OCI-LY1 (cell line): ENCODE measurements around the gene POLH.
"Not testable (repeated sequence)": the region's sequence is repeated elsewhere in the genome, so short reads cannot be mapped to it uniquely, and the experiment has no call there.

Source experiments
- H2AFZ ChIP-seq: fragments of 200-600 bp; sonication (generic), shearing (Covaris generic); 2 replicates; pipeline ENCODE4 v1.6.0; 2014; ENCODE audit warnings: antibody characterized with exemption, mild to moderate bottlenecking, low read length
- H3F3A ChIP-seq: fragments of 200-600 bp; sonication (generic), shearing (Covaris generic); 2 replicates; pipeline ENCODE4 v1.6.0; 2014; ENCODE audit warnings: mild to moderate bottlenecking, antibody characterized with exemption, low read length, moderate library complexity; ENCODE audit not compliant: insufficient read depth
- H3K27ac ChIP-seq: fragments of 200-600 bp; sonication (generic); 2 replicates; pipeline ENCODE4 v1.5.1; 2014; ENCODE audit warnings: low read length, mixed run types, mild to moderate bottlenecking, low read depth; ENCODE audit not compliant: poor library complexity, severe bottlenecking
- H3K27me3 ChIP-seq: fragments of 200-600 bp; sonication (generic); 2 replicates; pipeline ENCODE4 v1.6.0; 2014; ENCODE audit warnings: antibody characterized with exemption, mild to moderate bottlenecking, low read length, moderate library complexity; ENCODE audit not compliant: insufficient read depth
- H3K36me3 ChIP-seq: fragments of 200-600 bp; sonication (generic); 2 replicates; pipeline ENCODE4 v1.6.1; 2014; ENCODE audit warnings: mild to moderate bottlenecking, antibody characterized with exemption, low read length, moderate library complexity, mixed read lengths; ENCODE audit not compliant: insufficient read depth
- H3K4me1 ChIP-seq: fragments of 200-600 bp; sonication (generic); 2 replicates; pipeline ENCODE4 v1.5.1; 2014; ENCODE audit warnings: mild to moderate bottlenecking, low read length, moderate library complexity; ENCODE audit not compliant: insufficient read depth, severe bottlenecking
- H3K4me2 ChIP-seq: fragments of 200-600 bp; sonication (generic), shearing (Covaris generic); 2 replicates; pipeline ENCODE4 v1.6.1; 2014; ENCODE audit warnings: low read length
- H3K4me3 ChIP-seq: fragments of 200-600 bp; sonication (generic); 2 replicates; pipeline ENCODE4 v1.5.1; 2014; ENCODE audit warnings: low read length, low read depth, mild to moderate bottlenecking, mixed read lengths; ENCODE audit not compliant: poor library complexity, severe bottlenecking
- H3K79me2 ChIP-seq: fragments of 200-600 bp; shearing (Covaris generic); 2 replicates; pipeline ENCODE4 v1.6.1; 2016; ENCODE audit warnings: mixed run types, low read length, mixed read lengths; ENCODE audit not compliant: insufficient read depth
- H3K9ac ChIP-seq: fragments of 200-600 bp; sonication (generic), shearing (Covaris generic); 2 replicates; pipeline ENCODE4 v1.6.1; 2014; ENCODE audit warnings: mild to moderate bottlenecking, low read length, mixed read lengths
- H3K9me2 ChIP-seq: fragments of 200-600 bp; sonication (generic), shearing (Covaris generic); 2 replicates; pipeline ENCODE4 v1.6.1; 2014; ENCODE audit warnings: low read depth, mild to moderate bottlenecking, low read length, mixed read lengths
- H3K9me3 ChIP-seq: fragments of 200-600 bp; shearing (Covaris generic); 2 replicates; pipeline ENCODE4 v1.6.1; 2014; ENCODE audit warnings: low read length, mixed read lengths
- H4K20me1 ChIP-seq: fragments of 200-600 bp; sonication (generic), shearing (Covaris generic); 2 replicates; pipeline ENCODE4 v1.6.0; 2016; ENCODE audit warnings: mild to moderate bottlenecking, low read length; ENCODE audit not compliant: insufficient read depth
- CTCF ChIP-seq: fragments of 200-600 bp; sonication (generic), shearing (Covaris generic); IDR thresholded peaks from 2 replicates; pipeline ENCODE4 v1.5.1; 2017; ENCODE audit warnings: mild to moderate bottlenecking, antibody characterized with exemption, low read length, moderate library complexity, mixed read lengths
- EZH2 ChIP-seq: fragments of 200-600 bp; sonication (generic), shearing (Covaris generic); IDR thresholded peaks from 2 replicates; pipeline ENCODE4 v1.8.0; 2017; ENCODE audit warnings: borderline replicate concordance, mixed run types, mild to moderate bottlenecking, antibody characterized with exemption, low read length, moderate library complexity, mixed read lengths

POLH gene

GRCh38 chr6:43647613-43648012 is 71.6 kb downstream of the POLH start:
- Histone ChIP-seq H3K27me3 (no peaks in the 10 kb centered on the region), H2AFZ (no peak overlapping the region), H3K4me1 (peaks cover 4% of the 10 kb centered on the region), H3K27ac (no peak overlapping the region), H4K20me1 (no peaks in the 10 kb centered on the region), H3K9ac (no peak overlapping the region), H3K9me3 (no peaks in the 10 kb centered on the region), H3F3A (peaks cover 8% of the 10 kb centered on the region), H3K4me2 (no peak overlapping the region), H3K79me2 (no peaks in the 10 kb centered on the region), H3K4me3 (no peak overlapping the region), H3K36me3 (no peaks in the 10 kb centered on the region), H3K9me2 (no peaks in the 10 kb centered on the region)
- TF ChIP-seq CTCF (no peak), EZH2 (no peak)

DNA sequence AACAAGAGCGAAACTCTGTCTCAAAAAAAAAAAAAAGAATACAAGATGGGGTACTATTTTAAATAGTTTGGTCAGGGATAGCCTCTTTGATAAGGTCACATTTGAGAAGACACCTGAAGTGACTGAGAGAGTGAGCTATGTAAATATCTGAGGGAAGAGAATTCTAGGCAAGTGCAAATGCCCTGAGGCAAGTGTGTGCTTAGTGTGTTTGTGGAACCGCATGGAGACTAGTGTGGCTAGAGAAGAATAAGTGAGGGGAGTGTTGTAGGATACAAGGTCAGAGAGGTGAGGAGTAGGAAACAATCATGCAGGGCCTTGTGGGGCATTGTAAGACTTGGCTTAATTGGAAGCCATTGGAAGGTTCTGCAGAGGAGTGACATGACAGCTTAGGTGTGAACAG is 72.3 kb downstream of the POLH start:
- Histone ChIP-seq H3K9me2 (no peaks in the 10 kb centered on the region), H4K20me1 (no peaks in the 10 kb centered on the region), H3K4me2 (no peak overlapping the region), H3K4me1 (peaks cover 4% of the 10 kb centered on the region), H3K9me3 (no peaks in the 10 kb centered on the region), H3K36me3 (no peaks in the 10 kb centered on the region), H3K27ac (no peak overlapping the region), H3K9ac (no peak overlapping the region), H3K27me3 (no peaks in the 10 kb centered on the region), H2AFZ (no peak overlapping the region), H3F3A (peaks cover 8% of the 10 kb centered on the region), H3K79me2 (no peaks in the 10 kb centered on the region), H3K4me3 (no peak overlapping the region)
- TF ChIP-seq CTCF = no peak
- TF ChIP-seq EZH2 = no peak

DNA sequence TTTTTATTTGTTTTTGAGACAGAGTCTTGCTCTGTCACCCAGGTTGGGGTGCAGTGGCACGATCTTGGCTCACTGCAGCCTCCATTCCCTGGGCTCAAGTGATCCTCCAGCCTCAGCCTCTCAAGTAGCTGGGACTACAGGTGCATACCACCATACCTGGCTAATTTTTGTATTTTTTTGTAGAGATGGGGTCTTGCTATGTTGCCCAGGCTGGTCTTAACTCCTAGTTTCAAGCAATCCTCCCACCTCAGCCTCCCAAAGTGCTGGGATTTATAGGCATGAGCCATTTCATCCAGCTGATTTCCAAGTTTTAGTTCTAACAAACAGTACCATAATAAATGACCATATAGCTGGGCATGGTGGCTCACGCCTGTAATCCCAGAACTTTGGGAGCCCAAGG is 76.8 kb downstream of the POLH start:
- H3K9ac ChIP-seq, H3F3A ChIP-seq, H3K27ac ChIP-seq, H3K27me3 ChIP-seq, H4K20me1 ChIP-seq, H3K9me3 ChIP-seq, H3K36me3 ChIP-seq, H3K9me2 ChIP-seq, H3K4me3 ChIP-seq, H3K4me2 ChIP-seq, H3K79me2 ChIP-seq, H2AFZ ChIP-seq, H3K4me1 ChIP-seq: not testable (repeated sequence)

GRCh38 chr6:43657221-43657802 is 81.3 kb downstream of the POLH start:
- Histone ChIP-seq H3K27ac (no peak overlapping the region), H3K27me3 (peaks cover 5% of the 10 kb centered on the region; the same call in 1 of the 2 replicates), H4K20me1 (no peaks in the 10 kb centered on the region), H2AFZ (no peak overlapping the region), H3K79me2 (no peaks in the 10 kb centered on the region), H3K9me2 (no peaks in the 10 kb centered on the region), H3K4me2 (no peak overlapping the region), H3K4me3 (no peak overlapping the region), H3K9me3 (peaks cover 3% of the 10 kb centered on the region; the same call in 1 of the 2 replicates), H3F3A (no peaks in the 10 kb centered on the region), H3K36me3 (no peaks in the 10 kb centered on the region; the same call in 1 of the 2 replicates), H3K4me1 (no peaks in the 10 kb centered on the region), H3K9ac (no peak overlapping the region)
- TF ChIP-seq CTCF (0 out of 2 replicates have a peak, but pooled peaks have one; percentile 11), EZH2 (no peak)
